Prostate gland (tissue), 2 donors: ENCODE measurements around the gene LPP.

Experiments used
- POLR2A ChIP-seq: fragments of 450-650 bp; IDR thresholded peaks from one replicate; pipeline ENCODE4 v1.6.1; 2016; ENCODE audit warnings: antibody characterized with exemption, mild to moderate bottlenecking
- POLR2AphosphoS5 ChIP-seq: sonication (generic); formaldehyde crosslinking; IDR thresholded peaks from one replicate; pipeline ENCODE4 v1.6.1; 2017; ENCODE audit warnings: antibody characterized with exemption
- TF ChIP-seq, protein P1 (sequence below), 4 experiments: fragments of 200-600 bp in 2 of 4; fragments of 450-650 bp in 2 of 4; sonication (generic) in 2 of 4; IDR thresholded peaks; 1 replicate in 3 of 4; 2 replicates in 1 of 4; pipeline ENCODE4 v1.5.1; 2016 to 2019; ENCODE audit warnings: antibody characterized with exemption in 4 of 4, mild to moderate bottlenecking in 2 of 4, moderate library complexity in 2 of 4

DNA sequence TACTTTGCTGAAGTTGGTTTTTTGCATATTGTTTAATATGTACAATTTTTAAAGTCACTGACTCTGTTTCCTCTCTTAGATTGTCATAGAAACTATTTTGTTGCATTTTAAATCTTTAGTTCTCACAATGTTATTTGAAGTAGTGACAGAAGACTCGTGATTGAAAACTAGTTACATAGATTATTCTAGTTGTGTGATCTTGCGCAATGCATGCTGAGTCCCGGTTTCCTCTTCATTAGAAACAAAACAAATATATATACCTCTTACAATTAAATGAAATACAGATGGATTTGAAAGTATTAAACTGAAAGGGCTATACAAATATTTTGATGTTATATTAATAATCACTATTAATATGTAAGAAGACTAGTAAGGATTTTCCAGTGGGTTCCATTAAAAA, 333.0 kb downstream of the LPP start:
- TF ChIP-seq POLR2A (no peak), POLR2AphosphoS5 (no peak)
- TF ChIP-seq, protein P1, sequence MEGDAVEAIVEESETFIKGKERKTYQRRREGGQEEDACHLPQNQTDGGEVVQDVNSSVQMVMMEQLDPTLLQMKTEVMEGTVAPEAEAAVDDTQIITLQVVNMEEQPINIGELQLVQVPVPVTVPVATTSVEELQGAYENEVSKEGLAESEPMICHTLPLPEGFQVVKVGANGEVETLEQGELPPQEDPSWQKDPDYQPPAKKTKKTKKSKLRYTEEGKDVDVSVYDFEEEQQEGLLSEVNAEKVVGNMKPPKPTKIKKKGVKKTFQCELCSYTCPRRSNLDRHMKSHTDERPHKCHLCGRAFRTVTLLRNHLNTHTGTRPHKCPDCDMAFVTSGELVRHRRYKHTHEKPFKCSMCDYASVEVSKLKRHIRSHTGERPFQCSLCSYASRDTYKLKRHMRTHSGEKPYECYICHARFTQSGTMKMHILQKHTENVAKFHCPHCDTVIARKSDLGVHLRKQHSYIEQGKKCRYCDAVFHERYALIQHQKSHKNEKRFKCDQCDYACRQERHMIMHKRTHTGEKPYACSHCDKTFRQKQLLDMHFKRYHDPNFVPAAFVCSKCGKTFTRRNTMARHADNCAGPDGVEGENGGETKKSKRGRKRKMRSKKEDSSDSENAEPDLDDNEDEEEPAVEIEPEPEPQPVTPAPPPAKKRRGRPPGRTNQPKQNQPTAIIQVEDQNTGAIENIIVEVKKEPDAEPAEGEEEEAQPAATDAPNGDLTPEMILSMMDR (IDR thresholded peaks at IDR 0.05), result no peak
